D721Med (cell line): ENCODE results near the gene TMCC1.

Source experiments
- DNase-seq: peaks from one replicate; pipeline ENCODE4 v3.0.0; 2011; ENCODE audit warnings: low spot score; ENCODE audit not compliant: insufficient read length
- FAIRE-seq: peaks from 2 replicates; lab custom pipeline; 2011; peaks lifted over from hg19 to GRCh38; lab: Jason Lieb, UNC
- TF ChIP-seq, protein P1 (sequence below): IDR thresholded peaks from 2 replicates; pipeline ENCODE4 v1.5.1; 2012; ENCODE audit warnings: mild to moderate bottlenecking, control low read depth; ENCODE audit not compliant: insufficient read depth; ENCODE audit errors: missing control alignments

The TMCC1 gene

DNA sequence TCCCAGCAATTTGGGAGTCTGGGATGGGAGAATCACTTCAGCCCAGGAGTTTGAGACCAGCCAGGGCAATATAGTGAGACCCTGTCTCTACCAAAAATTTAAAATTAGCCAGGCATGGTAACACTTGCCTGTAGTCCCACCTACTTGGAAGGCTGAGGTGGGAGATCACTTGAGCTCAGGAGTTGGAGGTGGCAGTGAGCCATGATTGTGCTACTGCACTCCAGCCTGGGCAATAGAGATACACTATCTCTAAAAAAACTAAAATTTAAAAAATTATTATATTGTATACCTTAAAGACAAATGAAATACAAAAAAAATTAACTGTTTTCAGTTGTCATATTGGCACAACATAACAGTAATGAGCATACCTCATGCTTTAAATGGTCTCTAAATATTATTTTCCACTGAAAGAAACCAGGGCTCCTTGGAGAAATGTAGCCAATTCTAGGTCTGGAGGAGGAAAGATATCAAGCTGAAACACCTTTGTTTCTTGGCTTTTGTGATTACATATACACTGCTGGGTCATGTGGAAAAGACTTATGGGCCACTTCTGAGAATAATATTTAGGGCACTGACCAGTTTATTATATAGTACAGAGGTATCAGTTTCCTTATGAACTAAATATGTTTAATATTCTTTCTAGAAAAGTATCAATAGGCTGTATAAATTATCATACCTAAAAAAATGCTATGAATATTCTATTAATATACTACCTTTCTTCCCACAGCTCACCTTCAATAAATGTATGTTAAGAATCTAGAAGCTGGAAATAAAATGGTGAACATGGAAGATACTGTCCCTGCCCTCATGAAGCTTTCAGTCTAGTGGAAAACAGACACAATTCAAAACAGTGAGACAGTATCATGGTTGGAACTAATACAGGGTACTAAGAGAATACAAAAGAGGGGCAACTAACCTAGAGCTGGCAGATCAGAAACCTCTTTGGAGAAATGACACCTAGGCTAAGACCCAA lies 119.5 kb downstream of the TMCC1 start:
- DNase-seq (no peak), FAIRE-seq (no peak)
- TF ChIP-seq, protein P1, sequence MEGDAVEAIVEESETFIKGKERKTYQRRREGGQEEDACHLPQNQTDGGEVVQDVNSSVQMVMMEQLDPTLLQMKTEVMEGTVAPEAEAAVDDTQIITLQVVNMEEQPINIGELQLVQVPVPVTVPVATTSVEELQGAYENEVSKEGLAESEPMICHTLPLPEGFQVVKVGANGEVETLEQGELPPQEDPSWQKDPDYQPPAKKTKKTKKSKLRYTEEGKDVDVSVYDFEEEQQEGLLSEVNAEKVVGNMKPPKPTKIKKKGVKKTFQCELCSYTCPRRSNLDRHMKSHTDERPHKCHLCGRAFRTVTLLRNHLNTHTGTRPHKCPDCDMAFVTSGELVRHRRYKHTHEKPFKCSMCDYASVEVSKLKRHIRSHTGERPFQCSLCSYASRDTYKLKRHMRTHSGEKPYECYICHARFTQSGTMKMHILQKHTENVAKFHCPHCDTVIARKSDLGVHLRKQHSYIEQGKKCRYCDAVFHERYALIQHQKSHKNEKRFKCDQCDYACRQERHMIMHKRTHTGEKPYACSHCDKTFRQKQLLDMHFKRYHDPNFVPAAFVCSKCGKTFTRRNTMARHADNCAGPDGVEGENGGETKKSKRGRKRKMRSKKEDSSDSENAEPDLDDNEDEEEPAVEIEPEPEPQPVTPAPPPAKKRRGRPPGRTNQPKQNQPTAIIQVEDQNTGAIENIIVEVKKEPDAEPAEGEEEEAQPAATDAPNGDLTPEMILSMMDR = no peak

DNA sequence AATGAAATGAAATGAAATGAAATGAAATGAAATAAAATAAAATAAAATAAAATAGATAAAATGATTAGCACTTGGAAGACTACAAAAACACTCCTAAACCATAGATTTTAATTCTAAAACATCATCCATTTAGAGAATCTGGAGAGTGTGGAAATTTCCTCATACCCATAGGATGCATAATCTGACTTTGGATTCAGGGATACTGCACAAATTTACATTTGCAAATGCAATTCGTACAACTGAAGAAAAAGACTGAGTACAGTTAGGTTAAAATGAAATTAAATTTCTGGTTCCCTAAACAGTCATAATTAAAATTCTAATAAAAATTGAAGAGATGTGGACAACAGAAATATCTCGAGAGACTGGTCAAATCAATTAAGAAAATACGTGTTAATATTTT lies 122.9 kb downstream of the TMCC1 start:
- TF ChIP-seq, protein P1 = no peak
- DNase-seq (no peak), FAIRE-seq (no peak)

DNA sequence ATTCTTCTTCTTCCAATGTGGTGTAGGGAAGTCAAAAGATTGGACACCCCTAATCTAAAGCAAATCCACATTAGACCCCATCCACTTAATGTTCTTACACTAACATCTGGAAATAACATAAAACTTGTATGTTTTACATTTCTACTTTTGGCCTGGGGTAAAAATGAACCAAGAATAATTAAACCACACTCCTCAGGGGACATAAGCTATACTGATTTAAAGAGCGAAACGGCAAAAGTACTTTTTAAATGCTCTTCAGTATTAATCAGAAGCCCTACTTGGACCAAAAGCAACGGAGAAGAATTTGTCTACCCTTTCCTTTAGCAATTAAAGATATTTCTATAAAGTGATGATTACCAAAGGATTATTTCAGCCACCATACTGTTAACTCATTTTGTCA lies 123.9 kb downstream of the TMCC1 start:
- TF ChIP-seq, protein P1 = no peak
- FAIRE-seq = no peak

DNA sequence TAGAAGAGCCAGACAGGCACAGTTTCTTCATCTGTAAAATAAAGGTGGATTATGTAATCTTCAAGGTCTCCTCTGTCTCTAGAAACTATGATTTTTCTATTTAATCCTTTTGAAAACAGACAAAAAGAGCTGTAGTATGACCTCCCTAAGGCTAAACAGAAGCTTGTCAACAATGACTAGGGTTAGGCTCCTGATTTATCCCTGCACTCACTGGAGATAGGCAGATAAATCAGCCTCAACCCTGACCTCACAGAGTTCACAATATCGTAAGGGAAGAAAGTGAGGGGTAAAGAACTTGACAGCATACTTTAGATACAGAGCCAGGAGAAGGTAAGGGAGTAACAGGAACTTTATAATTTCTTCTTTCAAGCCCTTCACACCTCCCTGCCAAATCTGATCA lies 124.8 kb downstream of the TMCC1 start:
- TF ChIP-seq, protein P1 = no peak
- DNase-seq (no peak), FAIRE-seq (peak; percentile 6)

More for the DNA sequence above, 123.9 kb downstream of the TMCC1 start:
- DNase-seq = no peak

DNA sequence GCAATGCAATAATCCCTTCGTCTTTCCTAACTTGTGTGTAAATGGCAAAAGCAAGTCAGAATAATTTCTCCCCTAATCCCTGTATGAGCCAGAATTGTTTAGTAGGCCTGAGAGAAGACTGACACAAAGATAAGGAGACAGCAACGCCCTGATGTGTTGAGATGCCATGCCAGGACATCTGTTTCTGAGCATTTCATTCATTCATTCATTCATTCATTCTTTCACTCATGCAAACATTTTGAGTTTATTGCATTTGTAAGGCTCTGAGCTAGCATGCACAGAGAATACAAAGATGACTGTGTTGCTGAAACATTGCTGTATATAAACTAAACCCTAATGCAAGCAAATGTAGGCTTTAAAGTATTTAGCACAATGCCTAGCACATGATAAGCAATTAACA lies 127.4 kb downstream of the TMCC1 start:
- FAIRE-seq (peak; percentile 41), DNase-seq (no peak)
- TF ChIP-seq, protein P1 = no peak

DNA sequence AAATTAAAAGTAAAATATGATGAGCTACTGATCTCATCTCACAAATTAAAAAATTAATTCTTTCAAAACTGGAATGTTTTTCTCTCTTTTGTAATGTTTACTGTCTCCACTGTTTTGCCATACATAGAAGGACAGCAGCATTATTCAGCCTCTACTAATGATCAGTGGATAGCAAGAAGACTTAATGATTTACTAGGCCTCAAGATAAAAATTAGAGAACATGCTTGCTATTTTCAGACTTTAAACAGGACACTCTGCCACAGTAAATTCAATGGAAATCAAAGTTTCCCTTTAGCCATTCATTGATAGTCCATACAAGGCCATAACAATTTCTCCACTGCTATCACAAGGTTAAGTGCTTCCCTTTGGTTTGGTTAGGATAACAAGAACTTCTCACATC lies 129.4 kb downstream of the TMCC1 start:
- FAIRE-seq (no peak), DNase-seq (no peak)
- TF ChIP-seq, protein P1 = no peak
